RWPE2 (cell line): ENCODE results near the gene NANOGP8.
A peak's percentile ranks its signal among the peaks of the same experiment; 100 is the strongest.

ENCODE experiments used
- ATAC-seq: fragments of 200-7000 bp; cut with Tn5 transposase; 3 replicates; pipeline ENCODE4 v1.9.1; 2021; ENCODE audit warnings: low read depth
- DNase-seq: peaks from one replicate; pipeline ENCODE4 v3.0.0-alpha.2; 2020; ENCODE audit warnings: low spot score
- H3K27ac ChIP-seq: fragments of 450-650 bp; 2 replicates; pipeline ENCODE4 v1.5.1; 2017; ENCODE audit warnings: mild to moderate bottlenecking; ENCODE audit not compliant: poor library complexity, severe bottlenecking
- H3K27me3 ChIP-seq: fragments of 250-450 bp; sonication (Bioruptor Pico); 2 replicates; pipeline ENCODE4 v1.5.1; 2021; ENCODE audit warnings: mild to moderate bottlenecking, moderate library complexity; ENCODE audit not compliant: insufficient read depth, poor library complexity, severe bottlenecking
- H3K36me3 ChIP-seq: fragments of 250-450 bp; sonication (Bioruptor Pico); 2 replicates; pipeline ENCODE4 v1.5.1; 2020; ENCODE audit warnings: low read depth, mild to moderate bottlenecking, moderate library complexity
- H3K4me1 ChIP-seq: fragments of 250-450 bp; sonication (Bioruptor Pico); 2 replicates; pipeline ENCODE4 v1.5.1; 2021; ENCODE audit warnings: mild to moderate bottlenecking, moderate library complexity; ENCODE audit not compliant: insufficient read depth, poor library complexity, severe bottlenecking
- H3K4me3 ChIP-seq: fragments of 250-450 bp; sonication (Bioruptor Pico); 2 replicates; pipeline ENCODE4 v1.5.1; 2021; ENCODE audit warnings: mild to moderate bottlenecking, moderate library complexity; ENCODE audit not compliant: severe bottlenecking
- H3K9me3 ChIP-seq: fragments of 250-450 bp; sonication (Bioruptor Pico); 2 replicates; pipeline ENCODE4 v1.5.1; 2021; ENCODE audit warnings: mild to moderate bottlenecking, moderate library complexity; ENCODE audit not compliant: severe bottlenecking
- TF ChIP-seq, protein P1 (sequence below): fragments of 450-650 bp; IDR thresholded peaks from one replicate; pipeline ENCODE4 v1.5.1; 2017; ENCODE audit warnings: mild to moderate bottlenecking, moderate library complexity; ENCODE audit not compliant: poor library complexity, severe bottlenecking

NANOGP8 gene

DNA sequence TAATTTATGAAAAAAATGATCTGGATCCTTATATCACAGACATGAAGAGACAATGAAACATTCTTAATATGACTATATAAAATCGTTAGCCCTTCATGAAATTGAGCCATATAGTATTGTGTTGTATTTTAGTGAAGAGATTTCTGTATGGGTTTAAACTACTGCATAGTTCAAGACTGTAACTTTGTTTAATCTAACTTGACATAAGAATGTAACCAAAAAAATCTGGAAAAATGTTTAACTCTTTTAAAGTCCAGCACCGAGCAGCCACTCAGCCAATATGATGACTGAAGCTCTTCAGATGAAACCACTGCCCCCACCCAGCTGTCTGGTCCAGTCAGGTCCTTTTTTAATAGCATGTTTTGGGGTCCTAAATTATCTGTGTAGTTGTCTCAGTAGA, 4.9 kb downstream of the NANOGP8 start:
- TF ChIP-seq, protein P1, sequence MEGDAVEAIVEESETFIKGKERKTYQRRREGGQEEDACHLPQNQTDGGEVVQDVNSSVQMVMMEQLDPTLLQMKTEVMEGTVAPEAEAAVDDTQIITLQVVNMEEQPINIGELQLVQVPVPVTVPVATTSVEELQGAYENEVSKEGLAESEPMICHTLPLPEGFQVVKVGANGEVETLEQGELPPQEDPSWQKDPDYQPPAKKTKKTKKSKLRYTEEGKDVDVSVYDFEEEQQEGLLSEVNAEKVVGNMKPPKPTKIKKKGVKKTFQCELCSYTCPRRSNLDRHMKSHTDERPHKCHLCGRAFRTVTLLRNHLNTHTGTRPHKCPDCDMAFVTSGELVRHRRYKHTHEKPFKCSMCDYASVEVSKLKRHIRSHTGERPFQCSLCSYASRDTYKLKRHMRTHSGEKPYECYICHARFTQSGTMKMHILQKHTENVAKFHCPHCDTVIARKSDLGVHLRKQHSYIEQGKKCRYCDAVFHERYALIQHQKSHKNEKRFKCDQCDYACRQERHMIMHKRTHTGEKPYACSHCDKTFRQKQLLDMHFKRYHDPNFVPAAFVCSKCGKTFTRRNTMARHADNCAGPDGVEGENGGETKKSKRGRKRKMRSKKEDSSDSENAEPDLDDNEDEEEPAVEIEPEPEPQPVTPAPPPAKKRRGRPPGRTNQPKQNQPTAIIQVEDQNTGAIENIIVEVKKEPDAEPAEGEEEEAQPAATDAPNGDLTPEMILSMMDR, result no peak
- ATAC-seq, result no peak
- Histone ChIP-seq H3K4me3 (no peak overlapping the region), H3K9me3 (no peaks in the 10 kb centered on the region), H3K27ac (no peak overlapping the region), H3K4me1 (no peaks in the 10 kb centered on the region), H3K27me3 (no peaks in the 10 kb centered on the region), H3K36me3 (no peaks in the 10 kb centered on the region)
- DNase-seq, result no peak

DNA sequence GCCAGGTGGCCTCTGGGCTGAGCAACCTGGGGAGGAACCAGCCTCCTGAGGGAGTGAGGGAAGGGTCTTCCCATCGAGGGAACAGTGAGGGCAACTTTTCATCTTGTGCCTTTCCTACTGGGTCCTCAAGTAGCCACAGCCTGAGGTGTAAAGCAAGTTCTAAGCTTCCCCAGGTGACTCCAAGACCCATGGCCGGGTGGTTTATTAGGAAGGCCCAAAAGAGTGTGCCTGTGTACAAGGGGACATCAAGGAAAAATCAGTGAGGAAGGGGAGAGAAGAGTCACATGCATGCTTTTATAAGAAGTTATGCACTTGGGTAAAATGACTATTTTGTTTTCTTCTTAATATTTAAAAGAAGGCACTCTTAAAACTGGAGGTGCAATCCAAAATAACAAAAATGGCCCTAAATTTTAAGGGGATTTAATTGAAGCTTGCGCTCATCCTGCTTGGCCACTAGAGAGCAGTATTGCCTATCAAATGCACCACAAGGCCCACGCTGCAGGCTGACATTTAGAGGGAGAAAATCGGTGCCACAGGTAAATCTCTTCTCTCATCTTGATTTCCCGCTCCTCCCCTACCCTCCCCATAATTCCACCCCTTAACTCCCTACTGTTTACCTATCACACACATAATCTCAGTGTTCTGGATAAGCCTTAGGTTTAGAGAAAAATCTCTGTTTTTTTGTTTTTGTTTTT, 6.7 kb downstream of the NANOGP8 start:
- peak; percentile 77 for ATAC-seq
- TF ChIP-seq, protein P1, result peak; percentile 99
- Histone ChIP-seq H3K36me3 (no peaks in the 10 kb centered on the region), H3K4me3 (no peak overlapping the region), H3K27ac (no peak overlapping the region), H3K9me3 (no peaks in the 10 kb centered on the region), H3K4me1 (no peaks in the 10 kb centered on the region), H3K27me3 (no peaks in the 10 kb centered on the region)
- no peak for DNase-seq

GRCh38 chr15:35071106-35071505, 14.0 kb downstream of the NANOGP8 start:
- no peak overlapping the region for H3K4me3 ChIP-seq
- no peak for DNase-seq
- H3K27ac ChIP-seq, result no peak overlapping the region
- ATAC-seq, result no peak
- H3K4me1 ChIP-seq, result no peaks in the 10 kb centered on the region
- no peaks in the 10 kb centered on the region for H3K9me3 ChIP-seq
- H3K27me3 ChIP-seq, result no peaks in the 10 kb centered on the region
- TF ChIP-seq, protein P1, result no peak
- H3K36me3 ChIP-seq, result no peaks in the 10 kb centered on the region

DNA sequence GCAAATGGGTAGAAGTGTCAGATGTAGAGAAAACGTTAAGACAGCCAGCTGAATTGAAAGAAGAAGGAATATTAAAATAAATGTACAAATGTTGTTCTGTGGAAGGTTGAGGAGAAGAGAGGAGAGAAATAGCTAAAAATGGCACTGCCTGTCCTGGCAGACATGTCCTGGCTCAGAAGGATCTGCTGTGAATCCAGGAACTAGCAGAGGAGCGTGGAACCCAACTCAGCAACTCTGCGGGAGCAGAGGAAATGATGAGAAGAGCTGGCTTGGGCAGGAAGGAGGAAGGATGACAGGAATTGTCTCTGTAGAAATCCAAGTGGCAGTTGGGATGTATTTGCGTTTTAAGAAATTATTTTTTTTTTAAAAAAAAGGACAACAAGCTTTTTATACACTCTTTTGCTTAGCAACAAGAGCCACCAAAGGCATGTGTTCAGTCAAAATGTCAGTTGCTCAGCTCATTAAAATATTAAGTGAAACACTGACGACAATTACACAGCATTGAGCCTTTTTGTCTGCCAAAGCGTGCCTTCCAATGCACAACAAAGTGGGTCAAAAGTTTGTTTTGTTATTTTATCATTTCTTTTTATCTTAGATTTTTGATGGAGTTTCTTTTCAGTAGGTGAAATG, 16.1 kb downstream of the NANOGP8 start:
- Histone ChIP-seq H3K27ac (no peak overlapping the region), H3K9me3 (no peaks in the 10 kb centered on the region), H3K27me3 (no peaks in the 10 kb centered on the region), H3K4me3 (no peak overlapping the region), H3K4me1 (no peaks in the 10 kb centered on the region), H3K36me3 (no peaks in the 10 kb centered on the region)
- TF ChIP-seq, protein P1, result no peak
- ATAC-seq (no peak), DNase-seq (no peak)
